Fibroblast of peridontal ligament (primary cell): ENCODE data around the gene TCF7L2.

Experiments
- DNase-seq: peaks from one replicate; pipeline ENCODE4 v3.0.0-alpha.2; 2010; ENCODE audit errors: extremely low read depth

The TCF7L2 gene

DNA sequence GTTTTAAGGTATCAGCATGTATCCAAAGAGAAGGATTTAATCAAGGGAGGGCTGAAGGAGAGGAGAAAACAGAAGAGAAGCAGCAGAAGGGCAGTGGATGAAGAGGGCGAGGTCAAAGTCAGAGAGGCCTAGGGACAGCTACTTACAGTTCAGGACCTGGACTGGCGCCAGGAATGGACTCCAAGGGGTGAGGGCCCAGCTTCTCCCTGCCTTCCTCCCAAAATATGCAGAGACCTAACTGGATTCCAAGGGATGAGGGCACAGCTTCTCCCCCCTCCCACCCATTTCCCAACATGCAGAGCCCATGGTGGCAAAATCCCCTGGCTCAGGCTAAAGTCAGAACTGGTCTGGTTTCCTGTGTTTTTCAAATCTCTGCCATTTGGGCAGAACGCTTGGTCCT, 3.4 kb upstream of the TCF7L2 start:
- DNase-seq: no peak

DNA sequence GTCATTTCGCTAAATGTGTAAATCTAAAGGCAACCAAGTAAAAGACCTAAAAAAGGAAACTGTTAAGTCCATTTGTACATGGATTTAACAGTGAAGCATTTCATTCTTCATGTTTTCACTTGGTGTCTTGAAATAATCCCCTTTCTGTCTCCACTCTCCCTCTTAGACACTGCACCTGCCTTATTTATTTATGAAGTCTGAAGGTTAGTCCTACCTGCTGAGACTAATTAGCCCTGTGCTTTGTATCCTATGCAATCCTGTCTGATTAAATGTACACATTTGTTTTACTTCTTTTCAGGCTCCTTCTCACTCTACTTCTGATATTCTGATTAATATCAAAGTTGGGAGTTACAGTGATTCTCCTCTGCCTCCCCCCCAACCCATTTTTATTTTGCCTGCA, 1.9 kb upstream of the TCF7L2 start:
- DNase-seq: no peak

DNA sequence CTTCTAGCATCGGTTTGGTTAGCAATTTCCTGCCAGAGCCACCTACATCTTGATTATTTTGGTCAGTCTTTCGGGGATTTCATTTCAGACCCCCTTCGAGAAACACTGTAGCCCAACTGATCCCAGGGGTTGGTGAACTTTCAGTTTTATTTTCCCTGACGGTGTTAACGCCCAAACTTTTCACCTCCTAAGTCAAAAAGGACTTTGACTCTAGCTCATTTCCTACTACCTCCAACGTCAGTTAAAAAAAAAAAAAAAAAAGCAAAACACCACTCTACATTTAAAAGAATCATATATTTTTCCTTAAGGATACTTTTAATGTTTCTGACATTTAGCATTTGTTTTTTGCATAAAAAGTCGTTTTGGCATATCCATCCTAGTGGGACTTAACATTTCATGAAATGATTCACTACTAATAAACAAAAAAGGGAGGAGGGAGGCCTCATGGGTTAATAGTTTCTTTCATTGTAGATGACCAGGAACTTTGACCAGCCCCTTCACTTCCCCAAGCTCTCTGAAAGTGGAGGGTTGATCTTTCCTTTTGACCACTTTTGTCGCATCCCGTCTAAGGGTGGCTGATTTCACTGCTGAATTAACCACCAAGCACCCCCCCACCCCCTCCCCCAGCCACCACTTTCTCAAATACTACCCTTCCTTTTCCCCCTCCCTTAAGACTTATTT, 764 bp upstream of the TCF7L2 start:
- DNase-seq: peak; percentile 51

DNA sequence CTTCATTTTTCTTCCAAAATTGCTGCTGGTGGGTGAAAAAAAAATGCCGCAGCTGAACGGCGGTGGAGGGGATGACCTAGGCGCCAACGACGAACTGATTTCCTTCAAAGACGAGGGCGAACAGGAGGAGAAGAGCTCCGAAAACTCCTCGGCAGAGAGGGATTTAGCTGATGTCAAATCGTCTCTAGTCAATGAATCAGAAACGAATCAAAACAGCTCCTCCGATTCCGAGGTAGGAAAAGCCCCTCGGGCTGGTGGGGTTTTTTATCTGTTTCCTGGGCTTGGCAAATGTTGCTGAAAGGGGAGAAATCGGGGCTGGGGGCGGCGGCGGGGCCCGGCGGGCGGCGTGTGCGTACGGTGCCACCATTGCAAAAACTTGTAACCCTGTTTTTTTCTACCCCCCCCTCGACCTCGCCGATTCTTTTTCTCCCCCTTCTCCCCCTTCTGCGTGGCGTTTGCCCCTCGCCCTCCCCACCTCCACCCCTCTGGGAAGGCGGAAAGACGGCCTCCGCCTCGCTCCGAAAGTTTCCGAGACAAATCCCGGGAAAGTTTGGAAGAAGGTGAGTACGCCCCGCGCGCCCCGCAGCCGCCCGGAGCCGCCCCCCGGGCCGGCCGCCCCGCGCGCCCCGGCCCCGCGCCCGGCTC, 789 bp downstream of the TCF7L2 start:
- DNase-seq: peak; percentile 48

DNA sequence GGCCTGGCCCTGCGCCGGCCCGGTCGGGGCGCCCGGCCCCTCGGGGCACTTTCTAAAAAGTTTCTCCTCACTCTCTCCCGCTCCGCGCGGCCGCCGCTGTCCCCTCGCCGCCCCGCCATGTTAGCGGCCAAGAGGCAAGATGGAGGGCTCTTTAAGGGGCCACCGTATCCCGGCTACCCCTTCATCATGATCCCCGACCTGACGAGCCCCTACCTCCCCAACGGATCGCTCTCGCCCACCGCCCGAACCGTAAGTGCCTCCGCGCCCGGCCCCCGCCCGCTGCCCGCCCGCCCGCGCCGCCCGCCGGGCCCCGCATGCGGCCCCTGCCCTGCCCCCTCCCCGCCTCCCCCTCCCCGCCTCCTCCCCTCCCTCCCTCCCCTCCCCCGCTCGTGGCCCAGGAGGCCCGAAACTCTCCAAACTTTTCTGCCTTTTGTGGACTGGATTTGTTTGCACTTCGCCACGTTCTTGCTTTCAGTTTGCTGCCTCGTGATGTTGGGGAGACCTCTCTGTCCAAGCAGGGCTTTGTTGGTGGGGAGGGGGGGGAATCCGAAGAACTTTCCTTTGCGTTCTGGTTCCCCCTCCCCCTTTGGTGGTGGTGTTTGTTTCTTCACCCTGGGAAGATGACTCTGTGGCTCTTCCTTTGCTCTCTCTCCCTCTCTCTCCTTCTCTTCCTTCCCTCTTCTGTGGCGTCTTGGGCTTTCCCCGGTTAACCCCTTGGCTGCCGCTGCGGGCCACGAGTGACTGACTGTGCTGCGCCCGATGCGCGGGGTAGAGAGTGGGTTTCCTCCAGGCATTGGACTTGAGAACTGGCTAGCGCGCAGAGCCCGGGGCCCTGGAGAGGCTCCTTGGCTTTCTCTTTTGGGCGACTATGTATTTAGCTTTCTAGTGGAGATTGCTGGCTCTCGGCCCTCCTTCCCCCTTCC, 1.6 kb downstream of the TCF7L2 start:
- DNase-seq: peak; percentile 82

DNA sequence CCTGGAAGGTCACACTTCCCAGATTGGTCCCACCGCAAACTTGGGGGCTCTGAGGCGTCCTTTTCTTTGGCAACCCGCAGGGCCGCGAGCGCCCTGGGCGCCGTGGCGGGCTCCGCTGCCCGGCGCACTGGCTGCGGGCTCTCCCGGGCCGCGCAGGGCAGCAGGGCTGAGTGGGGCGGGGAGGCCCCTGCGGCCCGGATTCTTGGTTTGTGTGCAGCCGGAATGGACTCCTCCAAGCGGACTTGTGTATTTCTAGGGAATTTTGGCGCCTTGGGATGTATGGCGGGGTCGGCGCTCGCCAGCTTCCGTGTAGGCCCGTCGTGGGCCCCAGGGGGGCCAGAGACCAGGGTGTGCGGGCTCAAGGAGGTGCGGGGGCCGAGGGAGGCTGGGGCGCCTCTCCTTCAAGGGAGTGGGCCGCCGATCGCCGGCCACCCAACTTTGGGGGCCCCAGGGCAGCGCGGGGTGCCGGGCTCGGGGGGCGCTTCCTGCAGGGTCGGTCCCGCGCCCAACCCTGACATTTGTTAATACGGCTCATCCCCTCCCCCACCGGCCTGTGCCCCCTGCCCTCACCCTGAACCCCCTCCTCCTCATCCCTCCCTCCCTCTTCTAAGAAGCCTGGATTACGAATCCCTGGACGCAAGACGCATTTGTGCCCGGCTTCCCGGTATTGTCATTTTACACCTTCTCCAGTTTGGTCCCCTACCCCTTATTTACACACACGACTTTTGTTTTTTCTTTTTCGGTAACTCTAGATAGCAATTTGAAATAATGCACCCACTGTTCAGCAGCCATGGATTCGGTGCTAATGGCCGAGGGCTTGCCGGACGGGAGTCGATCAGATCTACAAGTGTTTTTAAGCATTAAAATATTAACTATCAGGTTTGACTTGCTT, 2.5 kb downstream of the TCF7L2 start:
- no peak for DNase-seq

DNA sequence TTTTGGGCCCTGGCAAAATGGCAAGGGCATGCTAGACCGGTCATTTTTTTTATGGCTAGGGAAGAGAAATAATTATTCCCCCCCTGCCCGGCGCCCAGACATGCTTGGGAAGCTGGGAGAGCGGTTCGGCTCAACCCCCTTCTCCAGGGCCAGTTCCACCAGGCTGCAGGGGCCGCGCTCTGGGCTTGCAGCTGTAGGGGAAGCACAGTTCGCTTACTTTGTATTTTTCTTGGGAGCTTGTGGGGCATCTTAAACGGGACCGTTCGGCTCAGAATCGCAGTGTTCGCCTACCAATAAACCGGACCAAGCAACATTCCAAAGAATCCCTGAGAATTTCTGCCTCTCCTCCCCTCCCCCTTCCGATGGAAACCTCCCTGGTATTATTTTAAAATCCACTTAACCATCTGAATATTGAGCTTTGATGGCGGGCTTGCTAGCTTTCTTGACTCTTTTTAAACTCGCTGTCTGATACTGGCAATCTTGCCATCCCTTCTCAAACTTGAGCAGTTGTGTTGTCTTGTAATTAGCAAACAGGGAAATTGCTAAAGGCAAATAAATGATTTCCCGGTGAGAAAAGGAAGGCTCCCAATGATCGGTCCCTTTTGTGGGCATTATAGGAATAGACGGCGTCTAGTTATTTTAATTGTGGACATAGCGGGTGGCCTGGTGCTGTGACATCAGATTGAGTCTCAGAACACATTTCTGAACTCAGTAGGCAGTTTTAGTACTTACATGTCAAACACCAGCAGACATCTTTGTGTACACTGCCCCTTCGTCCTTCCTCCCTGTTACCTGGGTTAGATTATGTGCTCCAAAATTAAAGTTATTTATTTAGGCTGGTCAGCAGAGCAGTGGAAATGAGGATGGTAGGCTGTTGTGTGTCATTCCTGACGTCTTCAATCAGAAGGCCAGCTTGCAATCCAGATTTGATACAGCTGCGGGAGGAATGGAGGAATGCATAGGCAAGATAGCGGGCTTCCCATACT, 3.4 kb downstream of the TCF7L2 start:
- peak; percentile 88 for DNase-seq

DNA sequence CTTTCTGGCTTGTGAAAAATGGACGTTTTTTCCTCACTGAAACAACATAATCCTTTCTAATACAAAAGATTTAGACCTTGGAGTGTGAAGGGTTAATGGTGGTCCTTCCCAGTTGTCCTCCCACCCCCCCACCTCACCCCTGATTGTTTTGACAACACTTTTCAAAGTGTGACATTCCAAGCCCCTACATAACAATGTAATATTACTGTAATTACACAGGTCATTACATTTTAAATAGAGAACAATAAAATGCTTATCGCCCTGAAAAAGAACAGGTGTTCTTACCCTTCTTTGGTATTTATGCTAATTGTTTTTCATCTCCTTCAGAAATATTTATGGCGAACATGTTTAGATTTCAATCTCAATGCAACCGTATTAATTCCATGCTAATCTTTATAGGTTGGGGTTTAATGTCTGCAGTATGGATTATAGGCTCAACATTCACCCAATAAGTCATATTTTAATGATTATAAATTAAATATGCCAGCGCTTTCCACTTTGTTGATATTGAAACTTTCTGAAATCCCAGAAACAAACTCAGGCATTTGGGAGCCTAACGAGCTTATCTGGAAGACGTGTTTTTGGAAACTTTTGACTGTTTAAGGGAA, 5.0 kb downstream of the TCF7L2 start:
- no peak for DNase-seq

DNA sequence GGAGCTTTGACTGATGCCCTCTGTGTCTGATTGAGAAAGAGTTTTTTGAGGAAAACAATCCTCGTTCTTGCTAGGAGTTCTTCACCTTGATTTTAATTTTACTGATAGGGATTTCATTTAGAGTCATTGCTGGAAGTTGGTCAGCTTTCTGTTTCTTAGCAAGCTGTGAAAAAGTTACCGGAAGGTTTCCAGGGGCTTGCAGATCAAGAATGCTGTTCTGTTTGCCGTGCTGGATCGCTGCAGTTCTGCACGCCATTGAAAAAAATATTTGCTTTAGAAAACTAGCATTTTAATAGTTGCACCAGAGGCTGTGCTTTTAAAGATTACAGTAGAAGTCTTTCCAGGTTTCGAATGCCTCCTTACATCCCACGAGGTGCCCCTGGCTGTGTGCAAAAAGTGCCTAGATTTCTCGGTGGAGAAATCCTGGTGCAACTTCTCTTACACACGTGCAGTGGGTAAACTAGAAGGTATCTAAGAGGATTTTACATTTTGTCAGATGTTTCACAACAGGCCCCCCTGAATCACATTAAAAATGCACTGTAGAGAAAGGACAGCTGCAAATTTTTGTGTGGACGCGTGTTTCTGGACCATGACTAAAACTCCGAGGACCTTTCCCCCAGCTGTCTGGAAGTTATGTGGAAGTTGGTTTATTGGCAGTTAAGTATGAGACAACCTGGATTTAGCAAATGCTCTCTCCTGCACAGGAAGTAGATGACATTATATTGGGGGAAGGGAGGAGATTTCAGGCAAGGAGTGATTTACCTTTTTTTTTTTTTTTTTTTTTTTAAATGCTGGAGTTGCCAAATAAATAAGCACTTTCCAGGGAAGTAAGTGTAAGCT, 5.8 kb downstream of the TCF7L2 start:
- DNase-seq: peak; percentile 77

DNA sequence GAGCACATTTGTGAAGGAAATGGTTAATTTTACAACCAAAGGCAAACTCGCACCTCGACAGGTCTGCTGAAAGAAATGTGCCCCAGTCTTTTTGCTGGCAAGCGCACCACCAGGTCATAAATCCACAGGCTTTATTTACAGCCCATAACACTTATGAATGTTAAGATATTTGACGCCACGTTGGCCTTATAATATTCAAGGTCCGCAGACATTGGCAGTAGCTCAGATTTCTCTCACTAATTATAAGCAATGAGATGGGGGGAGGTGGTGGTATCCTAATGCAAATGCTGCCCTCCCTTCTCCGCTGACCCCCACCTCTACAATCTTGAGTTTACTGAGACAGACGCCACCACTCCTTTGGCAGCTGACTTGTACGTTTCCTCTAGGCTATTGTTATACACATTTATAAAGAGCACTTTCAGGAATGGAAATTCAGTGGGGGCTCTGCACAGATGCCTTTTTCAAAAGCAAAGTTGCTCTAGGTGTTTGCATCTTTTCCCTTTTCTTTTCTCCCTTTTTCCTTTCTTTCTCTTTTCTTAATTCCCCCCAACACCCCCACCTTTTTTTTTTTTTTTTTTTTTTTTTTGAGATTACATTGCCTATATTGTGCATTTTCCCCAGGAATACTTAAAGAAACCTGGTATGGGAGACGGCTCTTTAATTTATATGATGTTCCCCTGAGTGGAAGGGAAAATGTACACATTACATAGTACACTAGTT, 6.7 kb downstream of the TCF7L2 start:
- DNase-seq: no peak

DNA sequence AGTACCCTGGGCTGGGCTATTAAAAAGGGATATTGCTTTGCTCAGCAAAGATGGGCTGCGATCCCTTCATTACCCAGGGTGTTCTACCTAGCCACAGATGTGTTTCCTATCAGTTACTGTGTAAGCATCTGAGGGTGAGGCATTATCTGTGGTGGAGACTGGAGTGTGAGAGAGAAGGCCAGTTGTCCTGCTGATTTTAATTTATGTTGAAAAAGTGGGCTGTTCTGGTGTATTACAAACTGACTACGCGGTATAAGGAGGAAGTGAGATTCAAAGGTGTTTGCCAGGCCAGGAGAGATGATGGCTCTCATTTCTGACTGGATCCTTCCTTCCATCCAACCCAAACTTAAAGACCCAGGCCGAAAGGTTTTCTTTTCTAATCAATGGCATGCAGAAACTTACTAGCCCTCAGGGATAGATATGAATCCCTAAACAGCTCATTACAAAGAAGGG, 7.6 kb downstream of the TCF7L2 start:
- DNase-seq: no peak

DNA sequence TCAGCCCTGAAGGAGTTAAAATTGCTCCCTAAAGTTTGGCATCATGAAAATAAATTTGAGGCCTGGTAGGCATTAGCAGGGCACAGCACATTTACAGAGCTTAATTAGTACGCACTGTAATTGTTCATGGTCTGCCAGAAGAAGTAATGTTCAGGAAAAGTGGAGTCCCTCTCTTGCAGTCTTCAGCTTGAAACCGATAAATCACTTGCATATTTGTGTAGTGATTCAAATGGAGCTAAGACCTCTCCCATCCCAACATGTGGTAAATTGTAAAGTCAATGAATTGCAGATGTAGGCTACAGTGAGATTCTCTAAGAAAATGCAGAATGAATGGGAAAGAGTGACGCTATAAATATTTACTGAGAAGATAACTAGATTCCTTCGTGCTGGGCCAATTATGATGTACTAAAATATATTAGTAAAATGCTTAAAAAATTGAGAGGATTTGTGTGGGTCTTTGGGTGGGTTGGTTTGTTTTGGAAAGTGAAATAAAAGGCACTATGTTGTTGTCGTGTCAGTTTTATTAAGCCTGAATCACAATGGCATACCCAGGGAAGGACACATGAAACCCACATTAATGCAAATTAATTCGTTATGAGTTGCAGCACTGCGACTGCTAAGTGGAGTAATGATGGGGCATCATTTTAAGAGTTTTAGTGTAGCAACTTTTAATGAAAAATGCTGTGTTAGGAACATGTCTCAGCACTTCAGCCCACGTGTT, 8.4 kb downstream of the TCF7L2 start:
- peak; percentile 99 for DNase-seq

DNA sequence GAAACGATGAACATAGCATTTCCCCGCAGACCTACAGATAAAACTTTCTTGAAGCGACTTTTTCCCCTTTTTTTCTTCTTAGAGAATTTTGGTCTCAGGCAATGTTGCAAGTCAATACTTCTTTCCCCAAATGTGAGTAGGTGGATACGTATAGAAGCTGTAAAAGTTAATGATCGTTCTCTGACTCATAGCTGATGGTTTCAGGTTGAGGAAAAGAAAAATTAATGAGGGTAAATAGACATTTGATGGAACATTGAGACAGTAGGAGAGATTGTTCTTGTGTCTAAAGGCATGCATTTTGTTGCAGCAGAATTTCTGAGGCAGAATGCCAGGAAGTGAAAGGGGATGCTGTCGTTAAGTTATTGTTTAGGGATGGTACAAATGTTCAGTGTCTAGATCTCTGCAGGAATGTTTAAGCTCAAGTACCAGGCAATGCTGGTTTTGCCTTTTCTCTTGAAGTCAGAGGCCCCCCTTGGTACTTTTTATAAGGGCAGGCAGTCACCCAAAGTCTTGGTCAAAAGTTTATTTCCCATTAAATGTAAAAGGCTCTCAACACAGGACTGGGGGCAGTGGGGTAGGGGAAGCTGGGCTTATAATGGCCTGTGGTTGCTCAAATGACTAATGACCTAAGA, 9.3 kb downstream of the TCF7L2 start:
- DNase-seq: peak; percentile 70

DNA sequence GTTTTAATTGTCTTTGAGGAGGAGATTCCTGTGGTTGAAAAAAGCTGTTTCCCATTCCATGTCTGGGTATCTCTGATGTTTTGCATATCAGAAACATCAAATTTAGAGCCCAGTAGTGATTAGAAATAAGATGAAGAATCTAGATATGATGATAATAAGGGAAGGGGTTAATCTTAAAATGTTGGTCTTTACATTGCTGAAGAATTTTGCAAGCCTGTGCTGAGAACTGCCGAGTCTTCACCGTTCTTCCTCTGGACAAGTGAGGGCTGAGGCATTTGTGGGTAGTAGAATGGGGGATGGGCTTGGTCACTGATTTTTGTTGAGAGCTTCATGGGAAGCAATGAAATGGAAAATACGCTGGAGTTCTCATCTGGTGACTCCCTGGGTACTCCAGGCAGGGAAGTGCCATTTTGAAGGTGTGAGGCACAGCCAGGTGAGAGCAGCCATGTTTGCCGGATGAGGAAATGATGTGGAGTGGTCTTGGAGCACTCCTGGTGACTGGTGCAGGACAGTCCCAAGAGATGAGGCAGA, 10.2 kb downstream of the TCF7L2 start:
- DNase-seq: peak; percentile 44

DNA sequence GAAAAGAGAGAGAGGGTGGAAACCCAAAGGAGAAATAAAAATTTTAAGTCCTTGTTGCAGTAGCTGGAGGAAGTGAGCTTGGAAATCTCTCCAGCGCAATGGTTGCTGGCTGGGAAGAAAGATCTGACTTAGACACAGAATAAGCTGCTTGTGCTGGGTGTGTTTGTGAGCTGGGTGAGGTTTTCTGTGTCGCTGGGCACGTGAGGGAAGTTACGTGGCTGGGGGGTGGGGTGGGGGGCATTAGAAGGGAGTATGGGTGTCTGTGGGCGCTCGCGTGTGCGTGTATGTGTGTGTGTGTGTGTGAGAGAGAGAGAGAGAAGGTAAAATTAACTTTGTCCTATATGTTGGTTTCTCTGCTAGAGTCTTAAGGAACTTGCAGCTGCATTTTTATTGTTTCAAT, 11.6 kb downstream of the TCF7L2 start:
- DNase-seq: no peak

DNA sequence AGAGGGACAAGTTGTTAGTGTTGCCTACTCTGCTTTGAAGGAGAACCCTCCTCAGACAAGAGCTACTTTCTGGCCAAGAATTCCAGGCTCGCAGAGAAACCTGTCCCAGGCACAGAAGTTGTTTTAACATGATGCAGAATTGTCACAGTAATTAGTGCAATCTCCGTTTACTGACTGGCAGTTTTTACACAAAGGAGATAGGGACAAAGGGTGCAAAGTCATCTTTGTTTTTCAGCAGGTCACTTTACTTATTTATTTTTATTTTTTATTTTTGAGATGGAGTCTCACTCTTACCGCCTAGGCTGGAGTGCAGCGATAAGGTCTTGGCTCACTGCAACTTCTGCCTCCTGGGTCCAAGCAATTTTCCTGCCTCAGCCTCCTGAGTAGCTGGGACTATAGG, 12.3 kb downstream of the TCF7L2 start:
- no peak for DNase-seq

DNA sequence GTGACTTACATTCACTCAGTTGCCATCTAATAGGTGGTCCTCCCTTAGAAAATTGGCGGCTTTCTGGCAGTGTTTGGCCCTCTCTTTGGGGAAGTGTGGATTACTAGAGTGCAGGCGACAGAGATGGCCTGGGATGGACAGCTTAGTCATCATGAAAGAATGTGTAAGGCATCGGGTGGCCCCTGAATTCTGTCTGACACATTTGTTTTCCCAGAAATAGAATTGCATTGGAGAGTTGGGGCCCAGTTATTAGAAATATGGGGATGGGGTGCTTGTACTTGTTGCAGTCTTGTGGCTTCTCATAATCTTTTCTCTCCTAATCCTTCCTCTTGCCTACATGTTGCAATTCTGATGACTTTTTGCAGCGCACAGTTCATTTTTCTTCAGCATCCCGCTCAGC, 13.8 kb downstream of the TCF7L2 start:
- DNase-seq: no peak
